BE2C (cell line): ENCODE measurements around the gene ABHD17B.

Experiments
- DNase-seq: peaks from one replicate; pipeline ENCODE4 v3.0.0-alpha.2; 2020
- H3K27me3 ChIP-seq: fragments of 250-450 bp; sonication (Bioruptor Pico); 2 replicates; pipeline ENCODE4 v1.5.1; 2020; ENCODE audit warnings: mild to moderate bottlenecking
- H3K36me3 ChIP-seq: fragments of 250-450 bp; sonication (Bioruptor Pico); 2 replicates; pipeline ENCODE4 v1.5.1; 2020; ENCODE audit warnings: mild to moderate bottlenecking
- H3K4me1 ChIP-seq: fragments of 250-450 bp; sonication (Bioruptor Pico); 2 replicates; pipeline ENCODE4 v1.5.1; 2020
- H3K4me3 ChIP-seq: 2 replicates; pipeline ENCODE4 v1.5.1; 2011; ENCODE audit warnings: low read depth, low read length
- H3K9me3 ChIP-seq: fragments of 250-450 bp; sonication (Bioruptor Pico); 2 replicates; pipeline ENCODE4 v1.5.1; 2020
- TF ChIP-seq, protein P1 (sequence below): IDR thresholded peaks from 2 replicates; pipeline ENCODE4 v1.5.1; 2012; ENCODE audit warnings: mild to moderate bottlenecking, low read depth, low read length

ABHD17B gene

GRCh38 chr9:71886015-71886414 lies 25.0 kb downstream of the ABHD17B start:
- Histone ChIP-seq H3K9me3 (no peaks in the 10 kb centered on the region; the same call in 1 of the 2 replicates), H3K4me3 (no peak overlapping the region), H3K4me1 (no peaks in the 10 kb centered on the region), H3K27me3 (no peaks in the 10 kb centered on the region), H3K36me3 (no peaks in the 10 kb centered on the region)
- TF ChIP-seq, protein P1, sequence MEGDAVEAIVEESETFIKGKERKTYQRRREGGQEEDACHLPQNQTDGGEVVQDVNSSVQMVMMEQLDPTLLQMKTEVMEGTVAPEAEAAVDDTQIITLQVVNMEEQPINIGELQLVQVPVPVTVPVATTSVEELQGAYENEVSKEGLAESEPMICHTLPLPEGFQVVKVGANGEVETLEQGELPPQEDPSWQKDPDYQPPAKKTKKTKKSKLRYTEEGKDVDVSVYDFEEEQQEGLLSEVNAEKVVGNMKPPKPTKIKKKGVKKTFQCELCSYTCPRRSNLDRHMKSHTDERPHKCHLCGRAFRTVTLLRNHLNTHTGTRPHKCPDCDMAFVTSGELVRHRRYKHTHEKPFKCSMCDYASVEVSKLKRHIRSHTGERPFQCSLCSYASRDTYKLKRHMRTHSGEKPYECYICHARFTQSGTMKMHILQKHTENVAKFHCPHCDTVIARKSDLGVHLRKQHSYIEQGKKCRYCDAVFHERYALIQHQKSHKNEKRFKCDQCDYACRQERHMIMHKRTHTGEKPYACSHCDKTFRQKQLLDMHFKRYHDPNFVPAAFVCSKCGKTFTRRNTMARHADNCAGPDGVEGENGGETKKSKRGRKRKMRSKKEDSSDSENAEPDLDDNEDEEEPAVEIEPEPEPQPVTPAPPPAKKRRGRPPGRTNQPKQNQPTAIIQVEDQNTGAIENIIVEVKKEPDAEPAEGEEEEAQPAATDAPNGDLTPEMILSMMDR, result no peak
- DNase-seq, result no peak

- Histone ChIP-seq H3K9me3 (no peaks in the 10 kb centered on the region; the same call in 1 of the 2 replicates), H3K36me3 (no peaks in the 10 kb centered on the region), H3K4me3 (no peak overlapping the region)
Observed at GRCh38 chr9:71885467-71885866, 25.5 kb downstream of the ABHD17B start.

DNA sequence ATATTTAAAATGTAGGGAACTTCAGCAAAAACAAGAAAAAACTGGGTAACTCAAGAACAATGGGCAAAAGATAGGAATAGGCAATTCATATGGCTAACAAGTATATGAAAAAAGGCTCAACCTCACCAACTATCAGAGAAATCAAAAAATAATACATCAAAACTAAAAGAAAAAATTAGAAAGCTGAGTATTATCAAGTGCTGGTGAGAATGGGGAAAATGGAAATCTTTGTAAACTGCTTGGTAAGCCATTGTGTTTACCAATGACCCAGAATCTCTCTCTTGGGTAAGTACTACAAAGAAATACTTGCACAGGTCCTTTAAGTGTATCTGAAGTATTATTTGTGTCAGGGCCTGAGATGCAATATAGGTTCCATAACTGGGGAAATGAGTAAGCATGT lies 27.0 kb downstream of the ABHD17B start:
- Histone ChIP-seq H3K36me3 (no peaks in the 10 kb centered on the region), H3K4me3 (no peak overlapping the region), H3K4me1 (no peaks in the 10 kb centered on the region), H3K9me3 (no peaks in the 10 kb centered on the region; the same call in 1 of the 2 replicates), H3K27me3 (no peaks in the 10 kb centered on the region)
- TF ChIP-seq, protein P1, result no peak
- no peak for DNase-seq

More at GRCh38 chr9:71885467-71885866, 25.5 kb downstream of the ABHD17B start:
- TF ChIP-seq, protein P1, result no peak
- no peak for DNase-seq
- Histone ChIP-seq H3K4me1 (no peaks in the 10 kb centered on the region), H3K27me3 (no peaks in the 10 kb centered on the region)

DNA sequence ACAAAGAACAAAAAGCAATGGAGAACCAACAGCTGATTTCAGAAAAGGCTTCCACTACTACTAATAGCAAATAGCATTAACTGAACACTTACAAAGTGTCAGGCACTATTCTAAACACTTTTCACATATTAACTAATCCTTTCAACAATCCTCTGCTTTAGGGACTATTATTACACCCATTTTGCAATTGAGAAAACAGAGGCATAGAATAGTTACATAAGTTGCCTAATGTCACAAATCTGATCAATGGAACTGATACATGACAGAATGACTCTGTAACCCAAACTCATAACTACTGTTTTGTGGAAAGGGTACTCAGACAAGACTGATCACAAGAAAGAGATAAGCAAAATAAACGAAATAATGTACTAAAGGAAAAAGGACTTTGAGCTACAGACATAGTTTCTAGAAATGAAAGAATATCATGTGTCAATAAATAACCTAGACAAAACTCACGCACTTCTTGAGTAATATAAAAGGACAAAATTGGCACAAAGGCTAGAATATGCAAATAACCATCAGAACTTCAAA lies 31.3 kb downstream of the ABHD17B start:
- Histone ChIP-seq H3K4me1 (no peaks in the 10 kb centered on the region), H3K4me3 (no peak overlapping the region), H3K27me3 (no peaks in the 10 kb centered on the region), H3K36me3 (peaks cover 2% of the 10 kb centered on the region; the same call in 1 of the 2 replicates), H3K9me3 (no peaks in the 10 kb centered on the region; the same call in none of the 2 replicates)
- TF ChIP-seq, protein P1, result no peak
- DNase-seq, result no peak

DNA sequence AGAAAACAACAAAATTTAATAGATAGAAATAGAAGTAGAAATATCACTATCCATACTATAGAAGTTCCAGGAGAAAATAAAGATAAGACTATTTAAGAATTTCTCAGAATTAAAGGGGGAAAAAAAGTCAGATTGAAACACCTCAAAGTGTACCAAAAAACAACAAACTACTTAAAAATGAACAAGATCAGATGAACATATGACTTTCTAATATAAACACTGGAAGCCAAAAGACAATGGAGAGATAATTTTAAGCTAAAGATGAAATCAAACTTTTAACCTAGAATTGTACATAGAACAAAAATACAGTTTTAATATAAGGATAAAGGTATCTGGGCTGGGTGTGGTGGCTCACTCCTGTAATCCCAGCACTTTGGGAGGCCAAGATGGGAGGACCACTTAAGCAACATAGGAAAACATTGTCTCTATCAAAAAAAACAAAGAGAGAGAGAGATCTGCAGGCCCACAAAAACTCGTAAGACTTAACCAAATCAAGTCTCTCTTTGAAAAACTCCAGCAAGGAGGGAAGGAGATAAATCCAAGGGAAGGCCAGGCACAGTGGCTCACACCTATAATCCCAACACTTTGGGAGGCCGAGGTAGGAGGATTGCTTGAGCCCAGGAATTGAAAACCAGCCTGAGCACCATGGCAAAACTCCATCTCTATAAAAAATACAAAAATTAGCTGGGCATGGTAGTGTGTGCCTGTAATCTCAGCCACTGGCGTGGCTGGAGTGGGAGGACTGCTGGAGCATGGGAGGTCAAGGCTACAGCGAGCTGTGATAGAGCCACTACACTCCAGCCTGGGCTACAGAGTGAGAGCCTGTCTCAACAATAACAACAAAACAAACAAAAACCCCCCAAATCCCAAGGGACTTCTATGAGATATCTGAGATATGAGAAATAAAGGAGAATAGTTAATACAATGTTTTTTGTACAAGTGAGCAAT lies 32.4 kb downstream of the ABHD17B start:
- H3K9me3 ChIP-seq, result no peaks in the 10 kb centered on the region; the same call in 1 of the 2 replicates
- TF ChIP-seq, protein P1, result no peak
- H3K27me3 ChIP-seq, result no peaks in the 10 kb centered on the region
- H3K36me3 ChIP-seq, result peaks cover 5% of the 10 kb centered on the region; the same call in 1 of the 2 replicates
- no peak for DNase-seq
- H3K4me3 ChIP-seq, result no peak overlapping the region
- H3K4me1 ChIP-seq, result no peaks in the 10 kb centered on the region

GRCh38 chr9:71876829-71877228 lies 34.2 kb downstream of the ABHD17B start:
- TF ChIP-seq, protein P1, result no peak
- Histone ChIP-seq H3K4me1 (no peaks in the 10 kb centered on the region), H3K27me3 (no peaks in the 10 kb centered on the region), H3K36me3 (peaks cover 5% of the 10 kb centered on the region; the same call in 1 of the 2 replicates), H3K9me3 (no peaks in the 10 kb centered on the region; the same call in 1 of the 2 replicates), H3K4me3 (no peak overlapping the region)
- no peak for DNase-seq
